ENCODE data around the gene SERPINB10.

DNA sequence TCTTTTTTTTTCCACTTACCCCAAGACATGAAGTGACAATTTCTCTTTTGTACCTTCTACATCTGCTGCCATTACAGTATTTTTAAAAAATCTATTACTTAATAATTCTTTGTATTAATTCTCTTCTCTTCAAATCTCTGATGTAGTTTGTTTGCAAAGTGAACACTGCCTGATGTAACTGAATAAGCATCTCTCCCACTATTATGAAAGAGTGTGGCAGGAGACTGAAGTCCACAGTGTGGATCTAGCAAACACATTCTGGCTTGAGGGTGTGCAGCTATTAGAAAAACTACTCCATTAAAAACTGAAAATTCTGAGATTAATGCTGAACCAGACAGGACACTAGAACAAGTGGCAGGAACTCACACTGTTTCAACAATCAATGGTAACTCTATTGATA, 57.1 kb downstream of the SERPINB10 start:
- TF ChIP-seq, protein P1, sequence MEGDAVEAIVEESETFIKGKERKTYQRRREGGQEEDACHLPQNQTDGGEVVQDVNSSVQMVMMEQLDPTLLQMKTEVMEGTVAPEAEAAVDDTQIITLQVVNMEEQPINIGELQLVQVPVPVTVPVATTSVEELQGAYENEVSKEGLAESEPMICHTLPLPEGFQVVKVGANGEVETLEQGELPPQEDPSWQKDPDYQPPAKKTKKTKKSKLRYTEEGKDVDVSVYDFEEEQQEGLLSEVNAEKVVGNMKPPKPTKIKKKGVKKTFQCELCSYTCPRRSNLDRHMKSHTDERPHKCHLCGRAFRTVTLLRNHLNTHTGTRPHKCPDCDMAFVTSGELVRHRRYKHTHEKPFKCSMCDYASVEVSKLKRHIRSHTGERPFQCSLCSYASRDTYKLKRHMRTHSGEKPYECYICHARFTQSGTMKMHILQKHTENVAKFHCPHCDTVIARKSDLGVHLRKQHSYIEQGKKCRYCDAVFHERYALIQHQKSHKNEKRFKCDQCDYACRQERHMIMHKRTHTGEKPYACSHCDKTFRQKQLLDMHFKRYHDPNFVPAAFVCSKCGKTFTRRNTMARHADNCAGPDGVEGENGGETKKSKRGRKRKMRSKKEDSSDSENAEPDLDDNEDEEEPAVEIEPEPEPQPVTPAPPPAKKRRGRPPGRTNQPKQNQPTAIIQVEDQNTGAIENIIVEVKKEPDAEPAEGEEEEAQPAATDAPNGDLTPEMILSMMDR (conservative IDR thresholded peaks at IDR 0.05; ENCODE audit: low read depth, low read length) = no peak
- no peak for TF ChIP-seq EZH2phosphoT487 (IDR thresholded peaks at IDR 0.05; ENCODE audit: borderline replicate concordance, low read length)
- TF ChIP-seq EZH2 (IDR thresholded peaks at IDR 0.05; ENCODE audit: low read length, unreplicated experiment) = no peak
